ENCODE results near the gene PHRF1.

The PHRF1 gene

GRCh38 chr11:656866-657265, 80.6 kb downstream of the PHRF1 start:
- no peak for DNase-seq (ENCODE audit: low spot score)

GRCh38 chr11:657691-658126, 81.4 kb downstream of the PHRF1 start:
- no peak for DNase-seq (ENCODE audit: low spot score)

GRCh38 chr11:659532-660085, 83.3 kb downstream of the PHRF1 start:
- DNase-seq (ENCODE audit: low spot score): no peak

- DNase-seq (ENCODE audit: low spot score): no peak
Measured at GRCh38 chr11:660281-660680, 84.0 kb downstream of the PHRF1 start.

GRCh38 chr11:660681-661444, 84.6 kb downstream of the PHRF1 start:
- no peak for DNase-seq (ENCODE audit: low spot score)

Data from pons (tissue), 1 donor.